ENCODE measurements around the gene XKRX. TPM values are rescaled to one million over a fixed set of nuclear protein-coding genes. Genes with fewer than 3 reads are reported as not detected.

XKRX gene
- total and polyA plus RNA-seq, 2 of the 8 experiments (the other 6 are each of a cell fraction or from before 2014, with no cell fraction given), result 0.70 to 1.3 TPM

- Histone ChIP-seq H3K4ac (replicated peaks; ENCODE audit: insufficient read length, low read depth, low read length) (no peak overlapping the region), H3K18ac (ENCODE audit: extremely low read depth, low read length) (no peak overlapping the region), H3K4me3 (ENCODE audit: extremely low read depth in 1 of 4, insufficient read depth in 2 of 4, low read depth in 3 of 4, low read length in 4 of 4) (no peak overlapping the region), H3K79me1 (ENCODE audit: low read depth, low read length) (no peaks in the 10 kb centered on the region), H3K56ac (replicated peaks; ENCODE audit: insufficient read length, low read depth, low read length) (no peak overlapping the region), H4K20me1 (replicated peaks in 1 of 2; ENCODE audit: control insufficient read depth in 1 of 2, insufficient read depth in 2 of 2, low read length in 2 of 2) (no peaks in the 10 kb centered on the region), H3K27me3 (replicated peaks in 1 of 4; ENCODE audit: control insufficient read depth in 3 of 4, extremely low read depth in 1 of 4, insufficient read depth in 3 of 4, low read length in 3 of 4) (no peaks in the 10 kb centered on the region), H4K5ac (ENCODE audit: insufficient read length, low read depth, low read length) (no peak overlapping the region), H2AFZ (ENCODE audit: low read length) (no peak overlapping the region), H2BK20ac (ENCODE audit: low read length) (no peak overlapping the region), H3K23ac (ENCODE audit: insufficient read length) (no peak overlapping the region), H2BK12ac (ENCODE audit: low read depth, low read length) (no peak overlapping the region), H2AK5ac (ENCODE audit: low read depth, low read length) (no peak overlapping the region), H2BK5ac (ENCODE audit: low read depth, low read length) (no peak overlapping the region), H2BK120ac (replicated peaks; ENCODE audit: low read depth, low read length) (no peak overlapping the region), H3K36me3 (ENCODE audit: control insufficient read depth in 2 of 4, insufficient read depth in 4 of 4, low read length in 3 of 4) (no peaks in the 10 kb centered on the region), H3K23me2 (ENCODE audit: low read depth, low read length) (peaks cover 2% of the 10 kb centered on the region; the same call in 1 of the 2 replicates), H3K4me2 (ENCODE audit: insufficient read depth in 1 of 2, low read depth in 2 of 2, low read length in 2 of 2) (no peak overlapping the region), H3K9me3 (ENCODE audit: insufficient read depth in 2 of 2, low read depth in 1 of 2, low read length in 1 of 2) (no peaks in the 10 kb centered on the region), H3K27ac (ENCODE audit: low read depth, low read length) (no peak overlapping the region), H3K4me1 (replicated peaks in 1 of 4; ENCODE audit: control insufficient read depth in 3 of 4, insufficient read depth in 4 of 4, low read length in 3 of 4) (no peaks in the 10 kb centered on the region), H2BK15ac (ENCODE audit: low read length) (no peak overlapping the region), H3K14ac (ENCODE audit: insufficient read length) (no peak overlapping the region), H4K91ac (replicated peaks; ENCODE audit: insufficient read length, low read length) (no peak overlapping the region), H3K9ac (replicated peaks in 1 of 4; ENCODE audit: extremely low read depth in 1 of 4, low read depth in 3 of 4, low read length in 3 of 4) (no peak overlapping the region), H3K79me2 (ENCODE audit: control insufficient read depth in 1 of 2, insufficient read depth in 2 of 2, low read length in 2 of 2) (no peaks in the 10 kb centered on the region), H4K8ac (ENCODE audit: extremely low read depth, insufficient read depth, low read length) (no peak overlapping the region)
- WGBS, 2 experiments (ENCODE audit: extremely low coverage in 1 of 2, insufficient coverage in 1 of 2, insufficient read length in 1 of 2, insufficient replicate concordance in 2 of 2, low coverage in 1 of 2, low lambda C conversion rate in 2 of 2, missing lambda C conversion rate in 1 of 2), result 58% methylated on average over 4 of the region's 4 CpGs; no CpG with 5 or more reads in 1 of the 2 experiments
- POLR2A ChIA-PET (ENCODE audit: partially characterized antibody), result no interaction called here
- TF ChIP-seq TEAD4 (IDR thresholded peaks at IDR 0.05; ENCODE audit: low read depth, low read length), result no peak
- CTCF ChIA-PET (ENCODE audit: partially characterized antibody), result no interaction called here
- no peak for FAIRE-seq
- no peak for DNase-seq (ENCODE audit: low read depth in 1 of 2, low spot score in 2 of 2)
Measured at GRCh38 chrX:100883654-100884053, 45.1 kb downstream of the XKRX start.
